ENCODE measurements around the gene TPSAB1. TPM values are rescaled to one million over a fixed set of nuclear protein-coding genes. Genes with fewer than 3 reads are reported as not detected.
A peak's percentile ranks its signal among the peaks of the same experiment; 100 is the strongest.
"Not testable (repeated sequence)": the region's sequence is repeated elsewhere in the genome, so short reads cannot be mapped to it uniquely, and the experiment has no call there.

TPSAB1 gene
- total RNA-seq, 1 donor from 2014 or later: not detected

DNA sequence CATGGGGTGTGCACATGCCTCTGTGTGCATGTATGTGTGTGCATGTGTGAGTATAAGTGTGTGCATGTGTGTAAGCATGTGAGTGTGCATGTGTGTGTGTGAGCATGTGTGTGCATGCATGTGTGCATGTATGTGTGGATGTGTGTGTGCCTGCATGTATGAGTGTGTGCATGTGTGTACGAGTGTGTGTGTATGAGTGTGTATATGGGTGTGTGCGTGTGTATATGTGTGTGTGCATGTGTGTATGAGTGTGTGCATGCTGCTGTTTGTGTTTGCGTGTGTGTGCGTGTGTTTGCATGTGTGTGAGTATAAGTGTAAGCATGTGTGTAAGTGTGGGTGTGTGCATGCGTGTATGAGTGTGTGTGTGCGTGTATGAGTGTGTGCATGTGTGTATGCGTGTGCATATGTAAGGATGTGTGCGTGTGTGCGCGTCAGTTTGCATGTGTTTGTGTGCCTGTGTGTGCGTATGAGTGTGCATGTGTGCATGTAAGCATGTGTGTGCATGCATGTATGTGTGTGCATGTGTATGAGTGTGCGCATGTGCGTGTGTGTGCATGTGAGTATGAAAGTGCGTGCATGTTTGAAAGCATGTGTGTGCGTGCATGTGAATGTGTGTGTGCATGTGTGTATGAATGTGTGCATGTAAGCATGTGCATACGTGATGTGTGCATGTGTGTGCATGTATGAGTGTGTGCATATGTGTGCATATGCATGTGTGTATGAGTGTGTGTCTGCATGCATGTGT, 24.0 kb downstream of the TPSAB1 start:
- Mint-ChIP-seq H3K27ac (ENCODE audit: unreplicated experiment) (no peak overlapping the region), H3K4me1 (ENCODE audit: low read depth) (no peaks in the 10 kb centered on the region), H3K4me3 (ENCODE audit: unreplicated experiment) (no peak overlapping the region), H3K9me3 (ENCODE audit: low read depth) (peaks cover 3% of the 10 kb centered on the region), H3K36me3 (ENCODE audit: low read depth) (no peaks in the 10 kb centered on the region), H3K27me3 (ENCODE audit: low read depth) (peaks cover 24% of the 10 kb centered on the region)
- TF ChIP-seq, protein P1, sequence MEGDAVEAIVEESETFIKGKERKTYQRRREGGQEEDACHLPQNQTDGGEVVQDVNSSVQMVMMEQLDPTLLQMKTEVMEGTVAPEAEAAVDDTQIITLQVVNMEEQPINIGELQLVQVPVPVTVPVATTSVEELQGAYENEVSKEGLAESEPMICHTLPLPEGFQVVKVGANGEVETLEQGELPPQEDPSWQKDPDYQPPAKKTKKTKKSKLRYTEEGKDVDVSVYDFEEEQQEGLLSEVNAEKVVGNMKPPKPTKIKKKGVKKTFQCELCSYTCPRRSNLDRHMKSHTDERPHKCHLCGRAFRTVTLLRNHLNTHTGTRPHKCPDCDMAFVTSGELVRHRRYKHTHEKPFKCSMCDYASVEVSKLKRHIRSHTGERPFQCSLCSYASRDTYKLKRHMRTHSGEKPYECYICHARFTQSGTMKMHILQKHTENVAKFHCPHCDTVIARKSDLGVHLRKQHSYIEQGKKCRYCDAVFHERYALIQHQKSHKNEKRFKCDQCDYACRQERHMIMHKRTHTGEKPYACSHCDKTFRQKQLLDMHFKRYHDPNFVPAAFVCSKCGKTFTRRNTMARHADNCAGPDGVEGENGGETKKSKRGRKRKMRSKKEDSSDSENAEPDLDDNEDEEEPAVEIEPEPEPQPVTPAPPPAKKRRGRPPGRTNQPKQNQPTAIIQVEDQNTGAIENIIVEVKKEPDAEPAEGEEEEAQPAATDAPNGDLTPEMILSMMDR (IDR thresholded peaks at IDR 0.05): no peak
- DNase-seq (ENCODE audit: low spot score): no peak

DNA sequence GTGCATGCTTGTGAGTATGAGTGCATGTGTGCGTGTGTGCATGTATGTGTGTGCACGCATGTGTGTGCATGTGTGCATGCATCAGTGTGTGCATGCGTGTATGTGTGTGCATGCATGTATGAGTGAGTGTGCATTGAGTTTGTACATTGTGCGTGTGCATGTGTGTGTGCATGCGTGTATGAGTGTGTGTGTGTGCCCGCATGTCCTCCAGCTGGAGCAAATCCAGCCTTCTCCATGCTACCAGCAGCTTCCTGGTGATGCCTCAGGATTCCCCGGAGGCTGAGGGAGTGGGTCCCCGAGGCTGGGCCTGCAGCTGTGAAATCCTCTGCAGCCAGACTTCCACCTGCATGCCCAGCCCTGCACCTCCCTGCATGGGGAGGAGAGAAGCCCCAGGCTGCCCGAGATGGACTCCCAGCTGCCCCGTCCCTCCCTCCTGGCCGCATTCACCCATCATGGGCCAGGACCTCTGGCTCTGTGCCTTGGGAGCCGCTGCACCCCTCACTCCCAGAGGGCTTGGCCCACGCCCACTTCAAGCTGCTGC, 24.7 kb downstream of the TPSAB1 start:
- H3K4me1 Mint-ChIP-seq (ENCODE audit: low read depth): no peaks in the 10 kb centered on the region
- peaks cover 3% of the 10 kb centered on the region for H3K9me3 Mint-ChIP-seq (ENCODE audit: low read depth)
- TF ChIP-seq, protein P1 (IDR thresholded peaks at IDR 0.05): no peak
- H3K27ac Mint-ChIP-seq (ENCODE audit: unreplicated experiment): no peak overlapping the region
- no peaks in the 10 kb centered on the region for H3K36me3 Mint-ChIP-seq (ENCODE audit: low read depth)
- H3K4me3 Mint-ChIP-seq (ENCODE audit: unreplicated experiment): no peak overlapping the region
- DNase-seq (ENCODE audit: low spot score): no peak
- H3K27me3 Mint-ChIP-seq (ENCODE audit: low read depth): peaks cover 26% of the 10 kb centered on the region

DNA sequence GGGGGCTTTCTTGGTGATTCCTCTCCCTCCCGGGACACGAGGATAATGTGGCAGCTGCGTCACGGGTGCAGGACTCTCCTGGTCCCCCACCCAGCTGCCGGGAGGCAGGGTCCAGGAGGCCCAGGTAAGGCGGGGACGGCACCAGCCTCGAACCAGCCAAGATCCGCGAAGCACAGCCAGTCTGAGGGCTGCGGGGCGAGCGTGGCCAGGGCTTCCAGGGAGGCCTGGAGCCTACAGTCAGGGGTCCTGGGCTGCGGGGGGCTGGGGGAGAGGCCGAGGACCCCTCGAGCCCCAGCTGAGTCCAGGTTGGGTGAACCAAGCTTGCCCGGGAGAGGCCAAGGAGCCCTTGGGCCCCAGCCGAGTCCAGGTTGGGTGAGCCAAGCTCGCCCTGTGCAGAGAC, 25.3 kb downstream of the TPSAB1 start:
- no peak overlapping the region for H3K27ac Mint-ChIP-seq (ENCODE audit: unreplicated experiment)
- H3K4me1 Mint-ChIP-seq (ENCODE audit: low read depth): no peaks in the 10 kb centered on the region
- DNase-seq (ENCODE audit: low spot score): no peak
- H3K27me3 Mint-ChIP-seq (ENCODE audit: low read depth): peaks cover 26% of the 10 kb centered on the region
- H3K9me3 Mint-ChIP-seq (ENCODE audit: low read depth): peaks cover 3% of the 10 kb centered on the region
- TF ChIP-seq, protein P1 (IDR thresholded peaks at IDR 0.05): no peak
- H3K4me3 Mint-ChIP-seq (ENCODE audit: unreplicated experiment): no peak overlapping the region
- H3K36me3 Mint-ChIP-seq (ENCODE audit: low read depth): no peaks in the 10 kb centered on the region

DNA sequence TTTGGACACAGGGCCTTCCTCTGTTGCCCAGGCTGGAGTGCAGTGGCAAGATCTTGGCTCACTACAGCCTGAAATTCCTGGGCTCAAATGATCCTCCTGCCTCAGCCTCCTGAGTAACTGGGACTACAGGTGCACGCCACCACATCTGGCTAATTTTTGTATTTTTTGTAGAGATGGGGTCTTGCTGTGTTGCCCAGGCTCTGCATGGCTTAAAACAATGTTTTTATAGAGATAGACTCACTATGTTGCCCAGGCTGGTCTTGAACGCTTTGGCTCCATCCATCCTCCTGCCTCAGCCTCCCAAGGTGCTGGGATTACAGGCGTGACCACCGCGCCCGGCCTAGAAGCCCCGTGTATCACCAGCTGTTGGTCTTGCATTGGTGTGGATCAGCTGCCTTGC, 28.9 kb downstream of the TPSAB1 start:
- H3K9me3 Mint-ChIP-seq (ENCODE audit: low read depth); H3K27ac Mint-ChIP-seq (ENCODE audit: unreplicated experiment); DNase-seq (ENCODE audit: low spot score); H3K36me3 Mint-ChIP-seq (ENCODE audit: low read depth); H3K4me3 Mint-ChIP-seq (ENCODE audit: unreplicated experiment); H3K4me1 Mint-ChIP-seq (ENCODE audit: low read depth): not testable (repeated sequence)
- peaks cover 25% of the 10 kb centered on the region for H3K27me3 Mint-ChIP-seq (ENCODE audit: low read depth)

DNA sequence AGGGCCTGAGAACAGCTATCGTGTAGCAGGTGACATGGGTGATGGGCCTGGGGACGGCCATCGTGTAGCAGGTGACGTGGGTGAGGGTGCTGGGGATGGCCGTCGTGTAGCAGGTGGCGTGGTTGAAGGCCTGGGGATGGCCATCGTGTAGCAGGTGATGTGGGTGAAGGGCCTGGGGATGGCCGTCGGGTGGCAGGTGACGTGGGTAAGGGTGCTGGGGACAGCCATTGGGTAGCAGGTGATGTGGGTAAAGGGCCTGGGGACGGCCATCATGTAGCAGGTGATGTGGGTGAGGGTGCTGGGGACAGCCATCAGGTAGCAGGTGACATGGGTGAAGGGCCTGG, 30.8 kb downstream of the TPSAB1 start:
- no peak overlapping the region for H3K27ac Mint-ChIP-seq (ENCODE audit: unreplicated experiment)
- peaks cover 2% of the 10 kb centered on the region for H3K9me3 Mint-ChIP-seq (ENCODE audit: low read depth)
- H3K36me3 Mint-ChIP-seq (ENCODE audit: low read depth): no peaks in the 10 kb centered on the region
- peak; percentile 77 for DNase-seq (ENCODE audit: low spot score)
- no peak overlapping the region for H3K4me3 Mint-ChIP-seq (ENCODE audit: unreplicated experiment)
- H3K4me1 Mint-ChIP-seq (ENCODE audit: low read depth): peaks cover 7% of the 10 kb centered on the region
- TF ChIP-seq, protein P1 (IDR thresholded peaks at IDR 0.05): no peak
- peaks cover 35% of the 10 kb centered on the region for H3K27me3 Mint-ChIP-seq (ENCODE audit: low read depth)

DNA sequence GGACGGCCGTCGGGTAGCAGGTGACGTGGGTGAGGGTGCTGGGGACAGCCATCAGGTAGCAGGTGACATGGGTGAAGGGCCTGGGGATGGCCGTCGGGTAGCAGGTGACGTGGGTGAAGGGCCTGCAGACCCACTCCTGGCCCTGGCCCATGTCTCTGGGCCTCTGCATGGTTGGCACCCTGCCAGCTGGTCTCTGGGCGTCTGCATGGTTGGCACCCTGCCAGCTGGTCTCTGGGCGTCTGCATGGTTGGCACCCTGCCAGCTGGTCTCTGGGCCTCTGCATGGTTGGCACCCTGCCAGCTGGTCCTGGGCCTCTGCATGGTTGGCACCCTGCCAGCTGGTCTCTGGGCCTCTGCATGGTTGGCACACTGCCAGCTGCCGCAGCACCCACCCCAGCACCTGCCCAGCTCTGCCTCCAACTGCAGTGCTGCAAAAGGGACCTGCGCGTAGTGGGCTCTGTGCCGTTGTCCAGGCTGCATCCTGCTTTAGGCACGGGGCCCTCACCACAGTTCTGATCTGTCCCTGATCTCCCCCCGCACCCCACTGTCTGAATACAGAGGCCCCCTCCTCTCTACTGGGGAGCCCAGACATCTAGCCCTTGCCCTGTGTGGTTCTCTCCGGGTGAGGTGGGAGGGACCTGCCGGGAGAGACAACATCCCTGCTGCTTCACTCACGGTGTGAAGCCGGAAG, 31.4 kb downstream of the TPSAB1 start:
- DNase-seq (ENCODE audit: low spot score): peak; percentile 71
- H3K27ac Mint-ChIP-seq (ENCODE audit: unreplicated experiment); H3K36me3 Mint-ChIP-seq (ENCODE audit: low read depth); H3K4me1 Mint-ChIP-seq (ENCODE audit: low read depth); H3K4me3 Mint-ChIP-seq (ENCODE audit: unreplicated experiment); H3K9me3 Mint-ChIP-seq (ENCODE audit: low read depth): not testable (repeated sequence)
- H3K27me3 Mint-ChIP-seq (ENCODE audit: low read depth): peaks cover 33% of the 10 kb centered on the region

All from chondrocyte (in vitro differentiated cells).